Sigmoid colon (tissue), 7 donors: ENCODE data around the gene RRAD. TPM values are rescaled to one million over a fixed set of nuclear protein-coding genes. Genes with fewer than 3 reads are reported as not detected.

ENCODE experiments used
- DNase-seq: peaks from one replicate; pipeline ENCODE4 v3.0.0-alpha.2; 2019
- H3K27ac ChIP-seq, 4 donors: fragments of 200-600 bp; sonication (generic); one replicate each; pipeline ENCODE4 v1.5.1; 2016 to 2019; ENCODE audit warnings: mild to moderate bottlenecking in 1 of 4
- H3K27me3 ChIP-seq, 3 donors: fragments of 200-600 bp; sonication (generic); one replicate each; pipeline ENCODE4 v1.5.1; 2019; ENCODE audit warnings: mild to moderate bottlenecking in 1 of 3
- H3K36me3 ChIP-seq, 4 donors: fragments of 200-600 bp; sonication (generic); one replicate each; pipeline ENCODE4 v1.5.1; 2016 to 2019
- H3K4me1 ChIP-seq, 4 donors: fragments of 200-600 bp; sonication (generic); one replicate each; pipeline ENCODE4 v1.5.1; 2017 to 2019
- H3K4me3 ChIP-seq, 4 donors: fragments of 200-600 bp; sonication (generic); one replicate each; pipeline ENCODE4 v1.5.1; 2017 to 2019; ENCODE audit warnings: mild to moderate bottlenecking in 2 of 4, moderate library complexity in 1 of 4
- H3K9me3 ChIP-seq, 4 donors: fragments of 200-600 bp in 3 of 4; sonication (generic) in 3 of 4; one replicate each; pipeline versions ENCODE4 v1.5.1 to v1.6.1; 2013 to 2019
- CTCF ChIP-seq, 4 experiments: fragments of 450-650 bp in 3 of 4; fragments of 200-600 bp in 1 of 4; IDR thresholded peaks; one replicate each; pipeline ENCODE4 v1.5.1; 2016 to 2019; ENCODE audit warnings: antibody characterized with exemption in 4 of 4, mild to moderate bottlenecking in 3 of 4, moderate library complexity in 2 of 4
- EP300 ChIP-seq, 4 donors: sonication (generic); formaldehyde crosslinking; IDR thresholded peaks; one replicate each; pipeline ENCODE4 v1.6.1; 2017; ENCODE audit warnings: antibody characterized with exemption in 4 of 4
- POLR2A ChIP-seq, 2 donors: fragments of 450-650 bp; IDR thresholded peaks; one replicate each; pipeline ENCODE4 v1.6.1; 2016; ENCODE audit warnings: antibody characterized with exemption in 2 of 2, mild to moderate bottlenecking in 2 of 2, moderate library complexity in 2 of 2
- POLR2AphosphoS5 ChIP-seq, 4 donors: sonication (generic); formaldehyde crosslinking; IDR thresholded peaks; one replicate each; pipeline ENCODE4 v1.6.1; 2017; ENCODE audit warnings: antibody characterized with exemption in 4 of 4
- WGBS, 2 donors: extraction: QIAGEN DNeasy Blood & Tissue Kit; methylation state at CpG; one replicate each; pipeline ENCODE4 v1.1.7; 2013; 5-methylcytosine and 5-hydroxymethylcytosine counted together
- intact Hi-C: fragments of 100-400 bp; cut with DNase I; formaldehyde crosslinking; loops from one replicate; pipeline ENCODE4 v1.15.1; 2023
- polyA plus RNA-seq, 3 donors: library from polyadenylated mRNA; stranded (reverse); fragments of 200-250 nt; gene quantifications; one replicate each; pipeline ENCODE4 v1.2.3, GENCODE V29; 2013
- total RNA-seq, 4 donors: library from RNA; depleted of rRNA; stranded (reverse); fragments of >200 nt; gene quantifications; one replicate each; pipeline ENCODE4 v1.1.0, GENCODE V29; 2016
- donor health status: healthy with polysubstance abuse.
- donor health status: Bipolar disorder and iron deficiency.
- donor health status: healthy.

The RRAD gene
- total and polyA plus RNA-seq, 7 donors, result 1.2 to 31.2 (median 10.9) TPM

GRCh38 chr16:66903544-66904427 is 21.5 kb downstream of the RRAD start:
- TF ChIP-seq CTCF (IDR thresholded peaks at IDR 0.05) (no peak), POLR2AphosphoS5 (IDR thresholded peaks at IDR 0.05) (no peak), POLR2A (IDR thresholded peaks at IDR 0.05) (no peak), EP300 (IDR thresholded peaks at IDR 0.05) (no peak)
- Histone ChIP-seq H3K4me3 (no peak overlapping the region), H3K4me1 (peaks cover 0 to 75% (median 74%) of the 10 kb centered on the region in 4 donors), H3K9me3 (no peaks in the 10 kb centered on the region), H3K27me3 (no peaks in the 10 kb centered on the region), H3K36me3 (no peaks in the 10 kb centered on the region), H3K27ac (peak overlapping the region; percentile 84 to 96 (median 90))
- intact Hi-C loops, result no loop called here
- no peak for DNase-seq
- 72 to 78% methylated on average over 11 of the region's 11 CpGs for WGBS, 2 donors

- peak overlapping the region; percentile 84 to 96 (median 90) for H3K27ac ChIP-seq
- H3K9me3 ChIP-seq, result no peaks in the 10 kb centered on the region
- H3K4me3 ChIP-seq, result no peak overlapping the region
- H3K36me3 ChIP-seq, result no peaks in the 10 kb centered on the region
- H3K27me3 ChIP-seq, result no peaks in the 10 kb centered on the region
- intact Hi-C loops, result no loop called here
- 75 to 84% methylated on average over 14 of the region's 14 CpGs for WGBS, 2 donors
- peaks cover 0 to 84% (median 82%) of the 10 kb centered on the region in 4 donors for H3K4me1 ChIP-seq
- no peak for DNase-seq
- no peak for TF ChIP-seq POLR2A (IDR thresholded peaks at IDR 0.05)
- no peak for TF ChIP-seq POLR2AphosphoS5 (IDR thresholded peaks at IDR 0.05)
- no peak for TF ChIP-seq CTCF (IDR thresholded peaks at IDR 0.05)
- no peak for TF ChIP-seq EP300 (IDR thresholded peaks at IDR 0.05)
Measured at GRCh38 chr16:66902648-66903543, 22.4 kb downstream of the RRAD start.

- H3K27me3 ChIP-seq, result no peaks in the 10 kb centered on the region
- no peaks in the 10 kb centered on the region for H3K36me3 ChIP-seq
- intact Hi-C loops, result no loop called here
- WGBS, 2 donors, result 89 to 95% methylated on average over 10 of the region's 10 CpGs
- H3K4me3 ChIP-seq, result no peak overlapping the region
- peak; percentile 66 for DNase-seq
- TF ChIP-seq CTCF (IDR thresholded peaks at IDR 0.05), result no peak
- TF ChIP-seq EP300 (IDR thresholded peaks at IDR 0.05), result no peak
- TF ChIP-seq POLR2A (IDR thresholded peaks at IDR 0.05), result no peak
- no peak for TF ChIP-seq POLR2AphosphoS5 (IDR thresholded peaks at IDR 0.05)
- H3K9me3 ChIP-seq, result no peaks in the 10 kb centered on the region
- peaks cover 0 to 88% (median 85%) of the 10 kb centered on the region in 4 donors for H3K4me1 ChIP-seq
- peak overlapping the region; percentile 84 to 96 (median 90) for H3K27ac ChIP-seq
Measured at GRCh38 chr16:66901626-66902025, 23.7 kb downstream of the RRAD start.

GRCh38 chr16:66900721-66901441 is 24.5 kb downstream of the RRAD start:
- Histone ChIP-seq H3K27ac (peak overlapping the region; percentile 84 to 96 (median 90)), H3K27me3 (no peaks in the 10 kb centered on the region), H3K9me3 (no peaks in the 10 kb centered on the region), H3K36me3 (no peaks in the 10 kb centered on the region), H3K4me1 (peaks cover 0 to 83% (median 81%) of the 10 kb centered on the region in 4 donors), H3K4me3 (no peak overlapping the region)
- TF ChIP-seq POLR2AphosphoS5 (IDR thresholded peaks at IDR 0.05) (peak in 2 of 4 donors; percentile 35 to 62), EP300 (IDR thresholded peaks at IDR 0.05) (peak in 1 of 4 donors; percentile 62), CTCF (IDR thresholded peaks at IDR 0.05) (no peak), POLR2A (IDR thresholded peaks at IDR 0.05) (no peak)
- intact Hi-C loops, result no loop called here
- 15 to 52% methylated on average over 7 of the region's 7 CpGs for WGBS, 2 donors
- no peak for DNase-seq
